ENCODE measurements around the gene SH3BGRL2. TPM values are rescaled to one million over a fixed set of nuclear protein-coding genes. Genes with fewer than 3 reads are reported as not detected.

SH3BGRL2 gene
- total RNA-seq, 1 experiment from 2014 or later: 5.2 TPM

- Histone ChIP-seq H3K9ac (ENCODE audit: low read length) (no peak overlapping the region), H2AFZ (ENCODE audit: low read depth, low read length, poor library complexity, severe bottlenecking) (no peak overlapping the region), H4K20me1 (ENCODE audit: insufficient read depth) (no peaks in the 10 kb centered on the region), H3K79me2 (ENCODE audit: insufficient read depth, low read length) (no peaks in the 10 kb centered on the region), H3K27me3 (ENCODE audit: insufficient read depth, low read length) (no peaks in the 10 kb centered on the region), H3K9me2 (ENCODE audit: insufficient read depth) (no peaks in the 10 kb centered on the region), H3K4me2 (ENCODE audit: low read length) (no peak overlapping the region), H3K4me3 (replicated peaks in 1 of 2; ENCODE audit: low read depth in 1 of 2, low read length in 2 of 2) (no peak overlapping the region), H3K36me3 (ENCODE audit: control insufficient read depth in 1 of 2, insufficient read depth in 2 of 2, low read length in 2 of 2) (no peaks in the 10 kb centered on the region), H3K9me3 (ENCODE audit: control insufficient read depth in 1 of 2, insufficient read depth in 1 of 2, low read depth in 1 of 2, low read length in 2 of 2) (no peaks in the 10 kb centered on the region), H3K4me1 (ENCODE audit: control insufficient read depth in 1 of 2, insufficient read depth in 2 of 2, low read length in 2 of 2) (no peaks in the 10 kb centered on the region), H3K27ac (ENCODE audit: low read depth, low read length) (no peak overlapping the region)
- no peak for ATAC-seq
- POLR2A ChIA-PET: no interaction called here
- TF ChIP-seq RAD21 (IDR thresholded peaks at IDR 0.05; ENCODE audit: low read depth) (no peak), MAX (IDR thresholded peaks at IDR 0.05) (no peak), SRF (IDR thresholded peaks at IDR 0.05; ENCODE audit: low read depth) (no peak), SIN3A (IDR thresholded peaks at IDR 0.05; ENCODE audit: low read depth) (no peak), SP1 (IDR thresholded peaks at IDR 0.05; ENCODE audit: low read depth) (no peak), TCF7L2 (IDR thresholded peaks at IDR 0.05; ENCODE audit: borderline replicate concordance, extremely low read depth, insufficient read depth, insufficient read length) (no peak), FOSL1 (IDR thresholded peaks at IDR 0.05; ENCODE audit: low read depth) (no peak), POLR2A (IDR thresholded peaks at IDR 0.05; ENCODE audit: borderline replicate concordance, extremely low read depth, insufficient read depth, insufficient read length) (no peak)
- no TSS peak for BruUV-seq (replicated peaks)
- RAD21 ChIA-PET (ENCODE audit: low non-redundant PET in 1 of 2, low total read pairs in 2 of 2, uncharacterized antibody in 2 of 2, unreplicated experiment in 2 of 2): no interaction called here
- CTCF ChIA-PET: no interaction called here
- DNase-seq (ENCODE audit: low read depth, low spot score): no peak
- intact Hi-C loops (cut with micrococcal nuclease): no loop called here
Measured at GRCh38 chr6:79731471-79731870, 100.3 kb downstream of the SH3BGRL2 start.

GRCh38 chr6:79733388-79733787 is 102.3 kb downstream of the SH3BGRL2 start:
- POLR2A ChIA-PET: no interaction called here
- RAD21 ChIA-PET (ENCODE audit: low non-redundant PET in 1 of 2, low total read pairs in 2 of 2, uncharacterized antibody in 2 of 2, unreplicated experiment in 2 of 2): no interaction called here
- TF ChIP-seq ZBTB33 (IDR thresholded peaks at IDR 0.05; ENCODE audit: extremely low read depth, insufficient replicate concordance, low read length): no peak
- no peak for TF ChIP-seq POLR2A (IDR thresholded peaks at IDR 0.05; ENCODE audit: borderline replicate concordance, extremely low read depth, insufficient read depth, insufficient read length)
- TF ChIP-seq SP1 (IDR thresholded peaks at IDR 0.05; ENCODE audit: low read depth): no peak
- TF ChIP-seq CTCF (IDR thresholded peaks at IDR 0.05 in 2 of 3, conservative IDR thresholded peaks at IDR 0.05 in 1 of 3; ENCODE audit: borderline replicate concordance in 1 of 3, insufficient read depth in 1 of 3, low read depth in 2 of 3, low read length in 2 of 3): no peak
- no peak for TF ChIP-seq MAX (IDR thresholded peaks at IDR 0.05)
- no peak for TF ChIP-seq EZH2phosphoT487 (IDR thresholded peaks at IDR 0.05; ENCODE audit: borderline replicate concordance)
- no peak for TF ChIP-seq TCF7L2 (IDR thresholded peaks at IDR 0.05; ENCODE audit: borderline replicate concordance, extremely low read depth, insufficient read depth, insufficient read length)
- TF ChIP-seq ELF1 (IDR thresholded peaks at IDR 0.05; ENCODE audit: borderline replicate concordance, low read depth): no peak
- TF ChIP-seq CEBPB (IDR thresholded peaks at IDR 0.05; ENCODE audit: low read depth): no peak
- TF ChIP-seq ATF3 (IDR thresholded peaks at IDR 0.05): no peak
- no peak for TF ChIP-seq SIN3A (IDR thresholded peaks at IDR 0.05; ENCODE audit: low read depth)
- TF ChIP-seq SRF (IDR thresholded peaks at IDR 0.05; ENCODE audit: low read depth): no peak

More at GRCh38 chr6:79733388-79733787, 102.3 kb downstream of the SH3BGRL2 start:
- H3K9me3 ChIP-seq (ENCODE audit: control insufficient read depth in 1 of 2, insufficient read depth in 1 of 2, low read depth in 1 of 2, low read length in 2 of 2): no peaks in the 10 kb centered on the region
- no peaks in the 10 kb centered on the region for H4K20me1 ChIP-seq (ENCODE audit: insufficient read depth)
- H2AFZ ChIP-seq (ENCODE audit: low read depth, low read length, poor library complexity, severe bottlenecking): no peak overlapping the region
- DNase-seq (ENCODE audit: low read depth, low spot score): no peak
- CTCF ChIA-PET: no interaction called here
- H3K4me1 ChIP-seq (ENCODE audit: control insufficient read depth in 1 of 2, insufficient read depth in 2 of 2, low read length in 2 of 2): no peaks in the 10 kb centered on the region
- no peaks in the 10 kb centered on the region for H3K36me3 ChIP-seq (ENCODE audit: control insufficient read depth in 1 of 2, insufficient read depth in 2 of 2, low read length in 2 of 2)
- no peak overlapping the region for H3K9ac ChIP-seq (ENCODE audit: low read length)
- no peaks in the 10 kb centered on the region for H3K27me3 ChIP-seq (ENCODE audit: insufficient read depth, low read length)
- no peak overlapping the region for H3K27ac ChIP-seq (ENCODE audit: low read depth, low read length)
- BruUV-seq (replicated peaks): no TSS peak
- H3K79me2 ChIP-seq (ENCODE audit: insufficient read depth, low read length): no peaks in the 10 kb centered on the region
- intact Hi-C loops (cut with micrococcal nuclease): no loop called here
- ATAC-seq: no peak
- no peak overlapping the region for H3K4me2 ChIP-seq (ENCODE audit: low read length)
- H3K9me2 ChIP-seq (ENCODE audit: insufficient read depth): no peaks in the 10 kb centered on the region
- no peak overlapping the region for H3K4me3 ChIP-seq (replicated peaks in 1 of 2; ENCODE audit: low read depth in 1 of 2, low read length in 2 of 2)

Data from HCT116 (cell line).